IPS DF 19.7 (cell line): Measurements from ENCODE around the gene ADGRV1.
"Not testable (repeated sequence)": the region's sequence is repeated elsewhere in the genome, so short reads cannot be mapped to it uniquely, and the experiment has no call there.

Experiments
- DNase-seq: peaks from one replicate; pipeline ENCODE4 v3.0.0-alpha.2; 2013; ENCODE audit warnings: low read depth, low spot score

ADGRV1 gene

GRCh38 chr5:90718387-90718786, 159.8 kb downstream of the ADGRV1 start:
- DNase-seq, result no peak

- no peak for DNase-seq
These were observed 181.0 kb downstream of the ADGRV1 start for GRCh38 chr5:90739567-90739966.

DNA sequence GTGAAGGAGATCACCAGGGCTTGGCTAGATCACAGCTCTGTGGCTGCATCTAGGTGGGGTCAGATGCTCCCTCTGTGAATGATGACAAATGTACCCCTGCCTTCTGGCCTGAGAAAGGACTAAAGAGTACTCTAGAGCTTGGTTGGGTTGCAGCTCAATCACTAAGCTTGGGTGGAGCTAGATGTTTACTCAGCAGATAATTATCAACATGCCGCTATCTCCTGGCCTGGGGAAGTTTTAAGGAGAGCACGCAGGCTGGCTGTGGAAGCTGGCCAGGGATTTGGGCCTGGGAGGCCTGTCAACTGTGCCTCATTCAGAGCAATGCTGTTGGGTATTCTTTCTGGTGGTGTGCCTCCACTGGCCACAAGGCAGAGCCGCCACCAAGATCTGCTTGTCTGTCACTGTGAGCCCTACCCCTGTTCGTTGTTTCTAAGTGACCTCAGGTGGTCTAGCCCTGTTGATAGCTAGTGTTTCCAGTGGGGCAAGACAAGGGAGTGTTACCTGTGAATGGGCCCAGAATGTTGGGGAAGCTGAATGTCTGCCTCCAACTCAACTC, 181.7 kb downstream of the ADGRV1 start:
- no peak for DNase-seq

GRCh38 chr5:90741022-90741564, 182.5 kb downstream of the ADGRV1 start:
- no peak for DNase-seq

GRCh38 chr5:90746119-90746518, 187.5 kb downstream of the ADGRV1 start:
- no peak for DNase-seq

- no peak for DNase-seq
These were observed 188.6 kb downstream of the ADGRV1 start for GRCh38 chr5:90747175-90747574.

DNA sequence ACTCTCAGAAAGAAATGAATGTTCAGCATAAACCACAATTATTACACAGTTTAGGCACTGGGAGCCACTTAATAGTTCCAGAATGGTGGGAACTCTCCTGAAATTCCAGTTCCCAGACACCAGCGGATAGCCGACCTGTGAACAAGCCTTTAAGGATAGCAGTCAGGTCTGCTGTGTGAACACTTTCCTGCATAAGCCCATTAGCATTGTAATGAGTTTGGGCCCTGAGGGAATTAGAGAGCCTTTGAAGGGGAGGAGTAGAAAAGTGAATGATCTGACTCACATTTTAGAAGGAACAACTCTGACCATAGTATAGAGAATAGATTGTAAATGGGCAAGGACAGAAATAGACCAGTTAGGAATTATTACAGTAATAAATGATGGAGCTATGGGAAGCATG, 189.1 kb downstream of the ADGRV1 start:
- peak; percentile 17 for DNase-seq

DNA sequence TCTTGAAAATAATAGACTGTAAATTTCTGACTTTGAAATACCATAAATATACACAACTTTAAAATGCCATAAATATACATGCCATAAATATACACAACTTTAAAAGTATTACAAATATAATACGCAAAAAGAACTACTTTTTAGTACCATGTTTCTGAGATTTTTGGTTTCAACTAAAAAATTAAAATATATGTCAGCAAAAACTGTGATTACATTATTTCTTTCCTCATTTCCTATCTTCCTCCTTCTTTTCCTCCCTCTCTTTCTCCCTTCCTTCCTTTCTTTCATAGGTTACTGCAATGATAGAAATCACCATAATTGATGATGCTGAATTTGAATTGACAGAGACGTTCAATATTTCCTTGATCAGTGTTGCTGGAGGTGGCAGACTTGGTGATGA, 200.5 kb downstream of the ADGRV1 start:
- DNase-seq, result no peak

DNA sequence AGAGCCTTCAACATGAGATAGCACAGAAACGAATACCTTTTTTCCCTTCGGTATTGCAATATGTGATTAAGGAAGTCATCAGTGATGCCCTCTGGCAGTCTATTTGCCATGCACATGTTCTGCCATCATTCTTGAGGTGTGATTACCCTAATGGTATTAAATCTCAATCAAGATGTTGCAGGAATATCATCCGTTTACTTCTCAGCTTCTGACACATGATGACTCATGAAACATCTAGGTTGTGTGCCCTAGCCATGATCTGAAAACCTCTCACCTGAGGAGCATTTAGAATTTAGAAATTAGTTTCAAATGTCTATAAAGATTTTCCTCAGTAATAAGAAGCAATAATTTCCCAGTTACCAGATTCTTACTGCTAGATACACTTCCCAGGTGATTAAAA, 209.1 kb downstream of the ADGRV1 start:
- DNase-seq, result no peak

- DNase-seq, result not testable (repeated sequence)
These were observed 211.5 kb downstream of the ADGRV1 start for GRCh38 chr5:90770006-90770541.

GRCh38 chr5:90777959-90778358, 219.4 kb downstream of the ADGRV1 start:
- DNase-seq, result no peak

GRCh38 chr5:90783460-90784333, 225.1 kb downstream of the ADGRV1 start:
- DNase-seq, result no peak

GRCh38 chr5:90786756-90787155, 228.2 kb downstream of the ADGRV1 start:
- DNase-seq, result no peak

DNA sequence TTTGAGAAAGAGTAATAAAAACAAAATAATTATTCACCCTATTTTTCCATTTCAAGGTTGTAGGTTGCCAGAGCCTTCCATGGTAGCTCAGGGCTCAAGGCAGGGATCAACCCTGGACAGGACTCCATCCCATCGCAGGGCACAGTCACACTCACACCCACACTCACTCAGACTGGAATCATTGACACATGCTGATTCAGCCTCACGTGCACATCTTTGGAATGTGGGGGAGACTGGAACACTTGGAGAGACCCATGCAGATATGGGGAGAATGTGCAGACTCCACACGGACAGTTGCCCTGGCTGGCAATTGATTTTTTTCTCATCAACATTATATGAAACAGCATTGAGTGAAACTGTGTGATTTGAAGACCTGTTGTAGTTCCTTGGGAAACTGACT, 234.1 kb downstream of the ADGRV1 start:
- no peak for DNase-seq

GRCh38 chr5:90793183-90793582, 234.6 kb downstream of the ADGRV1 start:
- DNase-seq, result no peak

- not testable (repeated sequence) for DNase-seq
These were observed 238.3 kb downstream of the ADGRV1 start for GRCh38 chr5:90796919-90797318.

GRCh38 chr5:90800082-90800481, 241.5 kb downstream of the ADGRV1 start:
- DNase-seq, result not testable (repeated sequence)

DNA sequence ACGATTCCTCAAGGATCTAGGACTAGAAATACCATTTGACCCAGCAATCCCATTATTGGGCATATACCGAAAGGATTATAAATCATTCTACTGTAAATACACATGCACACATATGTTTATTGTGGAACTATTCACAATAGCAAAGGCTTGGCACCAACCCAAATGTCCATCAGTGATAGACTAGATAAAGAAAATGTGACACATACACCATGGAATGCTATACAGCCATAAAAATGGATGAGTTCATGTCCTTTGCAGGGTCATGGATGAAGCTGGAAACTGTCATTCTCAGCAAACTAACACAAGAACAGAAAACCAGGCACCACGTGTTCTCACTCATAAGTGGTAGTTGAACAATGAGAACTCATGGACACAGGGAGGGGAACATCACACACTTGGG, 241.9 kb downstream of the ADGRV1 start:
- not testable (repeated sequence) for DNase-seq

GRCh38 chr5:90802474-90803317, 244.1 kb downstream of the ADGRV1 start:
- peak; percentile 23 for DNase-seq

GRCh38 chr5:90803381-90803780, 244.8 kb downstream of the ADGRV1 start:
- no peak for DNase-seq

DNA sequence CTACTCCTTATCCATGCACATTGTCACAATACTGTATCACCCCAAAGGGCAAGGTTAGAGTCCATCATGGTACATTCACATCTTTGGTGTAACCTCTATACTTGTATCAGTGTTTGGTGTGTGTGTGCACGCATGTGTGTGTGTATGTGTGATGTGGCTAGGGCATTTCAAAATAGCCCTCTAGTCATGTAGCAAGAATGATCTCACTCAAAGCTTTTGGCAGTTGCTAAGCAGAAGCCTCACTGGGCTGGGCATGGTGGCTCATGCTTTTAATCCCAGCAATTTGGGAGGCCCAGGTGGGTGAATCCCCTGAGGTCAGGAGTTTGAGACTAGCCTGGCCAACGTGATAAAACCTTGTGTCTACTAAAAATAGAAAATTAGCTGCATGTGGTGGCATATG, 245.3 kb downstream of the ADGRV1 start:
- no peak for DNase-seq

DNA sequence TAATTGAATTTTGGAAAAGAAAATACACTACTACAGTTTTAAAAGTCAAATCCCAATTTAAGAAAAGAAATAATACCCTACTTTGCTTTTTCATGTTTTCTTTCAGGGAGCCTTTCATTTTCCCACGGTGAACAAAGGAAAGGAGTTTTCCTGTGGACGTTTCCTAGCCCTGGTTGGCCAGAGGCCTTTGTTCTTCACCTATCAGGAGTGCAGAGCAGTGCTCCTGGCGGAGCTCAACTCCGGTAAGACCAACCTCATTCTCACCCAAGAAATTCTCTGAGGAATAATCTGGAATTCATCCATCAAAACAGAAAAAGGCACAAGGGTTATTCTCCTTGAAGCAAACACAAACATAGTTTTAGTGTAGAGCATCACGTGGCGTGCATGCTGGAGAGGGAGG, 248.9 kb downstream of the ADGRV1 start:
- DNase-seq, result no peak
